Measurements from ENCODE around the gene AGPAT3. TPM values are rescaled to one million over a fixed set of nuclear protein-coding genes. Genes with fewer than 3 reads are reported as not detected.

Gene AGPAT3
- total and polyA plus RNA-seq, 10 of the 15 experiments (the other 5 are each of a cell fraction or from before 2014, with no cell fraction given): 1.2 to 110 (median 30.8) TPM

DNA sequence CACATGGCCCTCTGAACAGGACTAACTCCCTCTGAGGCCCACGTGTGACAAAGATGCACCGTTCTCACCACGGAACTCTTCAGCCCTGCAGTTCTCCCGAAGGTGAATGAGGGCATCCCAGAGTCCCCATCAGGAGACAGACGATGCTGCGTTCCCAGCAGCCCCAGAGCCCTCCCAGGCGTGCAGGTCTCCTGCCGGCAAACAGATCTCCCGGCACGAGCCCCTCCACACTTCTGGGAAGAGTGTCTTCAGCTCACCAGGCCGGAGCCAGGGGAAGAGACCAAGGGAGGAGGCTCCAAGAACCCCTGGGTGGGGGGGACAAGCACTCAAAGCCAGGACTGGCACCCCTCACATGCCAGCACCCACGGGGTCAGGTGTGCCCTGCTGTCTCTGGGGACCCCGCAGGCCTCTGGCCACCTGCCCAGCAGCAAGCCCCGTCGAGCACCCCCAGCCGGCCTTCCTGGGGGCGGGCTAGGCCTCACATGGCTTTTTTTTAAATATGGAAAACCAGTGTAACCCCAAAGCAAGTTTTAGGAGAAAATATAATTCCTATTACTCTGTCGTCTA lies 102.0 kb downstream of the AGPAT3 start (continued):
- TF ChIP-seq HDAC6 (IDR thresholded peaks at IDR 0.05; ENCODE audit: unreplicated experiment): no peak

GRCh38 chr21:43967981-43968380 lies 103.0 kb downstream of the AGPAT3 start:
- Histone ChIP-seq H3K4me2 (ENCODE audit: control insufficient read depth, insufficient read depth) (no peak overlapping the region), H3K27ac (ENCODE audit: control insufficient read depth, insufficient read depth) (no peak overlapping the region), H3K79me2 (ENCODE audit: control insufficient read depth, insufficient read depth, low read length) (no peaks in the 10 kb centered on the region), H3K9ac (ENCODE audit: control insufficient read depth, insufficient read depth, low read length) (no peak overlapping the region), H3K27me3 (replicated peaks in 1 of 2; ENCODE audit: control insufficient read depth in 2 of 2, insufficient read depth in 2 of 2, low read length in 1 of 2) (no peaks in the 10 kb centered on the region), H3K4me1 (ENCODE audit: control insufficient read depth, insufficient read depth, low read length) (no peaks in the 10 kb centered on the region), H3K36me3 (ENCODE audit: control insufficient read depth in 2 of 2, insufficient read depth in 2 of 2, low read length in 1 of 2) (peaks cover 18 to 30% of the 10 kb centered on the region in 2 experiments), H3K4me3 (no peak overlapping the region), H2AFZ (ENCODE audit: control insufficient read depth, low read depth, low read length) (no peak overlapping the region), H4K20me1 (ENCODE audit: control insufficient read depth, insufficient read depth) (no peaks in the 10 kb centered on the region), H3K9me3 (replicated peaks; ENCODE audit: control insufficient read depth, insufficient read depth, low read length) (no peaks in the 10 kb centered on the region)
- in situ Hi-C loops (cut with MboI): no loop called here
- no peak for FAIRE-seq
- SMC1A ChIA-PET (ENCODE audit: uncharacterized antibody, unreplicated experiment): no interaction called here
- ATAC-seq: no peak
- POLR2A ChIA-PET: no interaction called here
- no peak for DNase-seq (ENCODE audit: low read depth, low spot score)
- RAD21 ChIA-PET (ENCODE audit: unreplicated experiment): no interaction called here
- intact Hi-C loops (cut with micrococcal nuclease; ENCODE audit: unreplicated experiment): no loop called here
- no peak for TF ChIP-seq CBX3 (IDR thresholded peaks at IDR 0.05; ENCODE audit: borderline replicate concordance, low read depth)
- TF ChIP-seq TCF12 (IDR thresholded peaks at IDR 0.05; ENCODE audit: low read depth, low read length): no peak
- TF ChIP-seq, protein P1, sequence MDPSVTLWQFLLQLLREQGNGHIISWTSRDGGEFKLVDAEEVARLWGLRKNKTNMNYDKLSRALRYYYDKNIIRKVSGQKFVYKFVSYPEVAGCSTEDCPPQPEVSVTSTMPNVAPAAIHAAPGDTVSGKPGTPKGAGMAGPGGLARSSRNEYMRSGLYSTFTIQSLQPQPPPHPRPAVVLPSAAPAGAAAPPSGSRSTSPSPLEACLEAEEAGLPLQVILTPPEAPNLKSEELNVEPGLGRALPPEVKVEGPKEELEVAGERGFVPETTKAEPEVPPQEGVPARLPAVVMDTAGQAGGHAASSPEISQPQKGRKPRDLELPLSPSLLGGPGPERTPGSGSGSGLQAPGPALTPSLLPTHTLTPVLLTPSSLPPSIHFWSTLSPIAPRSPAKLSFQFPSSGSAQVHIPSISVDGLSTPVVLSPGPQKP (IDR thresholded peaks at IDR 0.05; ENCODE audit: low read depth, low read length): no peak
- TF ChIP-seq CREM (IDR thresholded peaks at IDR 0.05; ENCODE audit: low read depth): no peak
- TF ChIP-seq DPF2 (IDR thresholded peaks at IDR 0.05): no peak
- no peak for TF ChIP-seq ETV6 (conservative IDR thresholded peaks at IDR 0.05 in 1 of 2, IDR thresholded peaks at IDR 0.05 in 1 of 2; ENCODE audit: borderline replicate concordance in 1 of 2, low read depth in 1 of 2)
- no peak for TF ChIP-seq MYC (IDR thresholded peaks at IDR 0.05; ENCODE audit: insufficient read depth, insufficient read length, insufficient replicate concordance, low read length, severe bottlenecking)
- TF ChIP-seq RBBP5 (conservative IDR thresholded peaks at IDR 0.05): no peak
- TF ChIP-seq NFIC (IDR thresholded peaks at IDR 0.05; ENCODE audit: low read depth, low read length): no peak
- TF ChIP-seq KDM1A (IDR thresholded peaks at IDR 0.05; ENCODE audit: borderline replicate concordance): no peak
- WGBS (ENCODE audit: insufficient coverage, insufficient replicate concordance, low lambda C conversion rate, missing lambda C conversion rate): 97% methylated on average over 10 of the region's 15 CpGs
- BruUV-seq (replicated peaks): no TSS peak
- CTCF ChIA-PET: no interaction called here
